ENCODE data around the gene MED14. TPM values are rescaled to one million over a fixed set of nuclear protein-coding genes. Genes with fewer than 3 reads are reported as not detected.

MED14 gene
- total RNA-seq, 4 donors from 2014 or later, result 21.6 to 37.6 (median 28.9) TPM

DNA sequence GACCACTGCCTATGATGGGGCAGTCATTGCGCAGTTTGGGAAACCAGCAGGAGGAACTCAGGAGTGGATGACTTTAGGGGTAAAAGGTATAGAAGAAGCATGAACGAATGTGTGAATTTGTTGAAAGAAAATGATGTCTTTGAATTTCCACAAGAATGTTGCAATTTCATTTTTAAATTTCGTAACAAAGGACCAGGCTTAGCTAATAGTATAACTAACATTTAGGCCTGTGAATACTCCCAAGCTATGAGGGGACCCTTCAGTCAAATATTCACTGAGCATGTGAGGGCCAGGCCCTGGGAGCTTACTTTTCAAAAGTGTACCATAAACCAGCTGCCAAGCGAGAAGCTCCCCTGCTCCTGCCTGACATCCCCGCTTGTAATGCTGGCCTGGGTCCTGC lies 106.8 kb downstream of the MED14 start:
- Histone ChIP-seq H3K36me3 (peaks cover 6 to 64% (median 8%) of the 10 kb centered on the region in 3 donors), H3K4me3 (no peak overlapping the region), H3K27ac (no peak overlapping the region), H3K4me1 (no peaks in the 10 kb centered on the region), H3K27me3 (no peaks in the 10 kb centered on the region), H3K9me3 (no peaks in the 10 kb centered on the region)
- intact Hi-C loops (cut with DNase I), result no loop called here
- 80 to 93% methylated on average over 3 to 5 of the region's 5 CpGs for WGBS, 2 donors
- no peak for DNase-seq
- TF ChIP-seq POLR2A (IDR thresholded peaks at IDR 0.05) (no peak), CTCF (IDR thresholded peaks at IDR 0.05) (no peak)

GRCh38 chrX:40625294-40625693 lies 110.0 kb downstream of the MED14 start:
- Histone ChIP-seq H3K9me3 (no peaks in the 10 kb centered on the region), H3K27me3 (no peaks in the 10 kb centered on the region), H3K4me3 (no peak overlapping the region), H3K4me1 (no peaks in the 10 kb centered on the region), H3K27ac (no peak overlapping the region), H3K36me3 (peaks cover 0 to 32% (median 2%) of the 10 kb centered on the region in 3 donors)
- DNase-seq, result no peak
- intact Hi-C loops (cut with DNase I), result no loop called here
- TF ChIP-seq POLR2A (IDR thresholded peaks at IDR 0.05), result no peak
- TF ChIP-seq CTCF (IDR thresholded peaks at IDR 0.05), result no peak
- WGBS, 2 donors, result 66 to 100% methylated on average over 1 to 3 of the region's 4 CpGs

DNA sequence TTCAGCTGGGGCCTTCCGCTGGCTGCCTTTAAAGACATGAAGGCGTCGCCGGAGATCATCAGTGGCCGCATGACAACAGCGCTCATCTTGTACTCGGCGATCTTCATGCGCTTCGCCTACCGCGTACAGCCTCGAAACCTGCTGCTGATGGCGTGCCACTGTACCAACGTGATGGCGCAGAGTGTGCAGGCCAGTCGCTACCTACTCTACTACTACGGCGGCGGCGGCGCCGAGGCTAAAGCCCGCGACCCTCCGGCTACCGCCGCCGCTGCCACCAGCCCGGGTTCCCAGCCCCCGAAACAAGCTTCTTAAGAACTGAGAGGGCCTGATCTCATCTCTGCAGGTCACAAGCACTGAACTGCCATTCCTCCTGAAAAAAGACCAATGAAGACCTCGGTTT lies 111.7 kb downstream of the MED14 start:
- WGBS, 2 donors, result 87 to 90% methylated on average over 9 to 14 of the region's 32 CpGs
- no peak overlapping the region for H3K27ac ChIP-seq
- H3K36me3 ChIP-seq, result peaks cover 0 to 16% (median 0%) of the 10 kb centered on the region in 3 donors
- H3K4me3 ChIP-seq, result no peak overlapping the region
- intact Hi-C loops (cut with DNase I), result no loop called here
- DNase-seq, result no peak
- no peaks in the 10 kb centered on the region for H3K4me1 ChIP-seq
- H3K9me3 ChIP-seq, result no peaks in the 10 kb centered on the region
- TF ChIP-seq CTCF (IDR thresholded peaks at IDR 0.05) (no peak), POLR2A (IDR thresholded peaks at IDR 0.05) (no peak)
- H3K27me3 ChIP-seq, result no peaks in the 10 kb centered on the region

- intact Hi-C loops (cut with DNase I), result no loop called here
- Histone ChIP-seq H3K27ac (no peak within 1 kb of the TSS), H3K27me3 (no peaks in the 10 kb centered on the region), H3K36me3 (peaks cover 0 to 11% (median 0%) of the 10 kb centered on the region in 3 donors), H3K4me1 (no peaks in the 10 kb centered on the region), H3K9me3 (no peaks in the 10 kb centered on the region), H3K4me3 (no peak within 1 kb of the TSS)
- no peak for TF ChIP-seq CTCF (IDR thresholded peaks at IDR 0.05)
- no peak for TF ChIP-seq POLR2A (IDR thresholded peaks at IDR 0.05)
- WGBS, 2 donors, result 84 to 87% methylated on average over 9 to 11 of the region's 38 CpGs
- no peak for DNase-seq
Measured at GRCh38 chrX:40623139-40623536, 112.2 kb downstream of the MED14 start, which contains the start of gene MPC1L. MPC1L (plus strand) TSS chrX:40623428; CDS start chrX:40623566, 138 bp downstream.

DNA sequence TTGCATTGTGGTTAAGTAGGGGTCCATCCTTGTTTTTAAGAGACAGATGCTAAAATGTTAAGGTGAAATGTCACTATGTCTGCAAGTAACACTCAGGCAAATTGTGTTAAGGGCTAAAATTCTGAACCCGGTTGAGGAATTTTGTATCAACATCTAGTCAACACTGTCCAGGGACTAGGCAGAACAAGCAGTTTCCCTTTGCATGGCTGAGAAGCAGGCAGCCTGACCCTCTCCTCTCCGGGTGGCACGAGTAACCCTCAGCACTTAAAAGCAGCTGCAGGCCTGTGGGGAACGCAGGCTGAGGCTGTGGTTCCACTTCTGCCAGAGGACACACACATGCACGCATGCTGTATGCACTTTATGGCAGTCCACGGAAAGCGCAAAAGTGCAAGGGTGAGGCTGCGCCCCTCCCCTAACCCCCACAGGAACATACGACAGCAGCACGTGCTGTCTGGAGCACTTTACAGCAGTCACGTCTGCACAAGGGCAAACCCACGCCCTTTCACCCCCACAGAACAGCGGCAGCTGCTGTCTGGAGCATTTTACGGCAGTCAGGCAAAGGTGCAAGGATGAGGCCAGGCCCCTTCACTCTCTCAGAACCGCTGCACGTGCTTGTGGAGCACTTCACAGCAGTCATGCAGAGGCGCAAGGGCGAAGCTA lies 112.7 kb downstream of the MED14 start:
- H3K9me3 ChIP-seq, result no peaks in the 10 kb centered on the region
- 85% methylated on average over 9 of the region's 18 CpGs; no CpG with 5 or more reads in 1 of the 2 donors for WGBS, 2 donors
- H3K36me3 ChIP-seq, result peaks cover 0 to 5% (median 0%) of the 10 kb centered on the region in 3 donors
- intact Hi-C loops (cut with DNase I), result no loop called here
- no peak for DNase-seq
- no peaks in the 10 kb centered on the region for H3K27me3 ChIP-seq
- H3K27ac ChIP-seq, result no peak overlapping the region
- TF ChIP-seq POLR2A (IDR thresholded peaks at IDR 0.05) (no peak), CTCF (IDR thresholded peaks at IDR 0.05) (no peak)
- no peak overlapping the region for H3K4me3 ChIP-seq
- H3K4me1 ChIP-seq, result no peaks in the 10 kb centered on the region

Measured in esophagus squamous epithelium (tissue), 5 donors.